Mesenchymal stem cell (in vitro differentiated cells and primary cell): ENCODE data around the gene NEK2.

ENCODE experiments used
- DNase-seq: peaks from one replicate; pipeline ENCODE4 v3.0.0-alpha.2; 2013
- H2AFZ ChIP-seq: one replicate; pipeline ENCODE4 v1.6.1; 2013; ENCODE audit warnings: low read depth, mild to moderate bottlenecking, control low read depth, inconsistent platforms, low read length, moderate library complexity
- H2AK5ac ChIP-seq: 2 replicates; pipeline ENCODE4 v1.6.1; 2013; ENCODE audit warnings: low read length, moderate library complexity, mild to moderate bottlenecking, inconsistent platforms; ENCODE audit not compliant: severe bottlenecking
- H2BK120ac ChIP-seq: one replicate; pipeline ENCODE4 v1.6.1; 2013; ENCODE audit warnings: low read depth, mild to moderate bottlenecking, inconsistent platforms, low read length, moderate library complexity
- H2BK12ac ChIP-seq, 2 experiments: one replicate each; pipeline ENCODE4 v1.6.1; 2013; ENCODE audit warnings: inconsistent platforms in 2 of 2, low read length in 2 of 2, mild to moderate bottlenecking in 2 of 2, moderate library complexity in 2 of 2, control low read depth in 1 of 2
- H2BK15ac ChIP-seq: one replicate; pipeline ENCODE4 v1.6.1; 2013; ENCODE audit warnings: mild to moderate bottlenecking, low read depth, inconsistent platforms; ENCODE audit not compliant: poor library complexity, severe bottlenecking
- H2BK5ac ChIP-seq: 2 replicates; pipeline ENCODE4 v1.6.1; 2013; ENCODE audit warnings: low read depth, mild to moderate bottlenecking, low read length, control low read depth, inconsistent platforms; ENCODE audit not compliant: poor library complexity, severe bottlenecking
- H3K14ac ChIP-seq, 2 experiments: one replicate each; pipeline ENCODE4 v1.6.1; 2013; ENCODE audit warnings: inconsistent platforms in 2 of 2, low read length in 2 of 2, control low read depth in 1 of 2, mild to moderate bottlenecking in 1 of 2, moderate library complexity in 1 of 2
- H3K18ac ChIP-seq, 2 experiments: one replicate each; pipeline ENCODE4 v1.6.1; 2013; ENCODE audit warnings: inconsistent platforms in 2 of 2, low read length in 2 of 2, control low read depth in 1 of 2, low read depth in 1 of 2, mild to moderate bottlenecking in 1 of 2
- H3K23ac ChIP-seq, 2 experiments: one replicate each; pipeline ENCODE4 v1.6.1; 2013; ENCODE audit warnings: inconsistent platforms in 2 of 2, low read length in 2 of 2, mild to moderate bottlenecking in 2 of 2, moderate library complexity in 2 of 2, control low read depth in 1 of 2
- H3K27ac ChIP-seq: 2 replicates; pipeline ENCODE4 v1.5.1; 2013; ENCODE audit warnings: mild to moderate bottlenecking, moderate library complexity, low read length, control low read depth, inconsistent platforms; ENCODE audit not compliant: poor library complexity, severe bottlenecking
- H3K27me3 ChIP-seq, 2 experiments: 2 replicates each; pipeline versions ENCODE4 v1.6.1 to v1.7.0; 2013; ENCODE audit warnings: low read length in 2 of 2, mild to moderate bottlenecking in 2 of 2, moderate library complexity in 2 of 2, control low read depth in 1 of 2, inconsistent platforms in 1 of 2; ENCODE audit not compliant: control insufficient read depth in 1 of 2, insufficient read depth in 1 of 2
- H3K36me3 ChIP-seq, 2 experiments: 2 replicates each; pipeline versions ENCODE4 v1.6.1 to v1.7.0; 2013; ENCODE audit warnings: low read length in 2 of 2, control low read depth in 1 of 2, inconsistent platforms in 1 of 2, low read depth in 1 of 2, mild to moderate bottlenecking in 1 of 2; ENCODE audit not compliant: insufficient read depth in 2 of 2, control insufficient read depth in 1 of 2
- H3K4ac ChIP-seq, 2 experiments: one replicate each; pipeline ENCODE4 v1.6.1; 2013; ENCODE audit warnings: inconsistent platforms in 2 of 2, low read length in 2 of 2, mild to moderate bottlenecking in 2 of 2, moderate library complexity in 2 of 2, control low read depth in 1 of 2, low read depth in 1 of 2
- H3K4me1 ChIP-seq: 2 replicates; pipeline ENCODE4 v1.6.1; 2013; ENCODE audit warnings: low read depth, low read length, control low read depth; ENCODE audit not compliant: control insufficient read depth, insufficient read depth
- H3K4me2 ChIP-seq: 2 replicates; pipeline ENCODE4 v1.6.1; 2013; ENCODE audit warnings: low read length, mild to moderate bottlenecking, inconsistent platforms; ENCODE audit not compliant: poor library complexity, severe bottlenecking
- H3K4me3 ChIP-seq, 2 experiments: 2 replicates each; pipeline versions ENCODE4 v1.5.1 to v1.7.0; 2013; ENCODE audit warnings: low read length in 2 of 2, mild to moderate bottlenecking in 2 of 2, control low read depth in 1 of 2, low read depth in 1 of 2; ENCODE audit not compliant: insufficient read depth in 1 of 2
- H3K79me1 ChIP-seq: replicated peaks from 2 replicates; pipeline ENCODE4 v1.6.1; 2013; ENCODE audit warnings: mild to moderate bottlenecking, control low read depth, low read length, inconsistent platforms; ENCODE audit not compliant: poor library complexity, severe bottlenecking
- H3K9ac ChIP-seq: 2 replicates; pipeline ENCODE4 v1.7.0; 2013; ENCODE audit warnings: mild to moderate bottlenecking, low read length, moderate library complexity
- H3K9me3 ChIP-seq: 2 replicates; pipeline ENCODE4 v1.7.0; 2013; ENCODE audit warnings: mild to moderate bottlenecking, low read length; ENCODE audit not compliant: control insufficient read depth
- H4K8ac ChIP-seq: one replicate; pipeline ENCODE4 v1.6.1; 2013; ENCODE audit warnings: inconsistent platforms, mild to moderate bottlenecking, low read length, moderate library complexity
- H4K91ac ChIP-seq: one replicate; pipeline ENCODE4 v1.6.1; 2013; ENCODE audit warnings: mild to moderate bottlenecking, low read length, inconsistent platforms
- WGBS: methylation state at CpG from one replicate; pipeline ENCODE4 v1.1.7; 2013; ENCODE audit warnings: mixed read lengths; 5-methylcytosine and 5-hydroxymethylcytosine counted together

NEK2 gene

DNA sequence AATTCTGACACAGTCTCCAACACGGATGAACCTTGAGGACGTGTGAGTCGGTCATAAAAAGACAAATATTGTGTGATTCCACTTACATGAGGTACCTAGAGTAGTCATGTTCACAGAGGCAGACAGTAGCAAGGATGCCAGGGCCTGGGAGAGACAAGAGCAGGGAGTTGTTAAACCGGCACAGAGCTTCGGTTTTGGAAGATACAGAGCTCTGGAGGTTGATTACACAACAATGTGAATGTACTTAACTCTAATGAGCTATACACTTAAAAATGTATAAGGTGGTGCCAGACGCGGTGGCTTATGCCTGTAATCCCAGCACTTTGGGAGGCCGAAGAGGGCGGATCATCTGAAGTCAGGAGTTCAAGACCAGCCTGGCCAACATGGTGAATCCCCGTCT is 37.8 kb upstream of the NEK2 start:
- H3K23ac ChIP-seq = no peak overlapping the region
- H3K27me3 ChIP-seq = peaks cover 0 to 6% of the 10 kb centered on the region in 2 experiments
- no peak overlapping the region for H3K4ac ChIP-seq
- no peak overlapping the region for H3K9ac ChIP-seq
- H3K27ac ChIP-seq = no peak overlapping the region
- H3K4me3 ChIP-seq = no peak overlapping the region
- no peaks in the 10 kb centered on the region for H3K36me3 ChIP-seq
- H3K14ac ChIP-seq = no peak overlapping the region
- H3K4me1 ChIP-seq = no peaks in the 10 kb centered on the region
- no peak overlapping the region for H3K4me2 ChIP-seq
- 91% methylated on average over 7 of the region's 10 CpGs for WGBS
- no peak overlapping the region for H2AK5ac ChIP-seq
- DNase-seq = no peak
- H4K91ac ChIP-seq = no peak overlapping the region
- H2BK5ac ChIP-seq = no peak overlapping the region
- no peak overlapping the region for H2AFZ ChIP-seq
- H2BK15ac ChIP-seq = no peak overlapping the region
- no peaks in the 10 kb centered on the region for H3K79me1 ChIP-seq
- no peak overlapping the region for H2BK12ac ChIP-seq
- no peak overlapping the region for H2BK120ac ChIP-seq
- no peak overlapping the region for H3K18ac ChIP-seq
- no peak overlapping the region for H4K8ac ChIP-seq
- H3K9me3 ChIP-seq = no peaks in the 10 kb centered on the region

DNA sequence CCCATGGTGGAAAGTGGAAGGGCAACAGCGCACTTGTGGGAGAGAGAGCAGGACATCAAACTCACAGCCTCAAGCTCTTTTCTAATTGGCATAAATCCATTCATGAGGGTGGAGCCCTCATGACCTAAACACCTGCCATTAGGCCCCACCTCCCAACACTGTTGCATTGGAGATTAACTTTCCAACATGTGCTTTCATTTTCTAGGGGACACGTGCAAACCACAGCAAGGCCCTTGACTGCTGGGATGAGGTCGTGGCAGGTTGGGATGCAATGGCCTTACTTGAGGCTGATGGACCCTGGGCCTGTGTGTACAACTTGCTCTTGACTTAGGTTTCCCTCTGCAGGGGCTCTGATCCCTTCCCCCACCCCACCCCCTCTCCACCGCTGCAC is 35.9 kb upstream of the NEK2 start:
- Histone ChIP-seq H3K14ac (peak overlapping the region in 1 of 2 experiments; percentile 18), H2AK5ac (no peak overlapping the region), H4K91ac (no peak overlapping the region), H2BK12ac (no peak overlapping the region), H3K4me2 (no peak overlapping the region), H3K36me3 (no peaks in the 10 kb centered on the region), H3K18ac (no peak overlapping the region), H2AFZ (no peak overlapping the region), H3K27me3 (peaks cover 0 to 3% of the 10 kb centered on the region in 2 experiments), H3K9me3 (no peaks in the 10 kb centered on the region), H3K4me3 (no peak overlapping the region), H2BK5ac (no peak overlapping the region), H3K4ac (no peak overlapping the region), H3K27ac (no peak overlapping the region), H3K79me1 (no peaks in the 10 kb centered on the region), H4K8ac (no peak overlapping the region), H2BK15ac (no peak overlapping the region), H3K23ac (no peak overlapping the region), H3K9ac (no peak overlapping the region), H2BK120ac (no peak overlapping the region), H3K4me1 (no peaks in the 10 kb centered on the region)
- no peak for DNase-seq
- 95% methylated on average over 4 of the region's 4 CpGs for WGBS

DNA sequence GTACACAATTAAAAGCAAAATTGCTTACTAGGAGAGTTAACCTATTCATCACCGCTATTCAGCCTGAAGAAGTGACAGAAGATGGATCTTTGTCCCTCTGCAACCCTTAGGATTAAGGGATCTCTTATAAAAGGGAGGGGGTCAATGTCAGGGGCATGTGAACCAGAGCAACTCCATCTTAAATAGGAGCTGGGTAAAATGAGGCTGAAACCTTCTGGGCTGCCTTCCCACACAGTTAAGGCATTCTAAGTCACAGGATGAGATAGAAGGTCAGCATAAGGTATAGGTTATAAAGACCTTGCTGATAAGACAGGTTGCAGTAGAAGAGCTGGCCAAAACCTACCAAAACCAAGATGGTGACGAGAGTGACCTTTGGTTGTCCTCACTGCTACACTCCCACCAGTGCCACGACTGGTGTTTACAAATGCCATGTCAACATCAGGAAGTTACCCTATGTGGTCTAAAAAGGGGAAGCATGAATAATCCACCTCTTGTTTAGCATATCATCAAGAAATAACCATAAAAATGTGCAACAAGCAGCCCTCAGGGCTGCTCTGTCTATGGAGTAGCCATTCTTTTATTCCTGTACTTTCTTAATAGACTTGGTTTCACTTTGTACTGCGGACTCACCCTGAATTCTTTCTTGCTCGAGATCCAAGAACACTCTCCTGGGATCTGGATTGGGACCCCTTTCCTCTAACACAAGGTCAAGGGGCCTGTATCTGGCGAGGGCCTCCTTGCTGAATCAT is 35.3 kb upstream of the NEK2 start:
- Histone ChIP-seq H3K14ac (no peak overlapping the region), H3K4me2 (no peak overlapping the region), H3K4ac (no peak overlapping the region), H2BK120ac (no peak overlapping the region), H3K4me1 (no peaks in the 10 kb centered on the region), H2BK12ac (no peak overlapping the region), H3K36me3 (no peaks in the 10 kb centered on the region), H3K4me3 (no peak overlapping the region), H3K27me3 (no peaks in the 10 kb centered on the region), H2BK5ac (no peak overlapping the region), H2AFZ (no peak overlapping the region), H3K79me1 (no peaks in the 10 kb centered on the region), H2BK15ac (no peak overlapping the region), H3K18ac (no peak overlapping the region), H3K23ac (no peak overlapping the region), H3K9me3 (no peaks in the 10 kb centered on the region), H2AK5ac (no peak overlapping the region), H3K27ac (no peak overlapping the region), H4K8ac (no peak overlapping the region), H3K9ac (no peak overlapping the region), H4K91ac (no peak overlapping the region)
- WGBS = 85% methylated on average over 6 of the region's 6 CpGs
- no peak for DNase-seq

DNA sequence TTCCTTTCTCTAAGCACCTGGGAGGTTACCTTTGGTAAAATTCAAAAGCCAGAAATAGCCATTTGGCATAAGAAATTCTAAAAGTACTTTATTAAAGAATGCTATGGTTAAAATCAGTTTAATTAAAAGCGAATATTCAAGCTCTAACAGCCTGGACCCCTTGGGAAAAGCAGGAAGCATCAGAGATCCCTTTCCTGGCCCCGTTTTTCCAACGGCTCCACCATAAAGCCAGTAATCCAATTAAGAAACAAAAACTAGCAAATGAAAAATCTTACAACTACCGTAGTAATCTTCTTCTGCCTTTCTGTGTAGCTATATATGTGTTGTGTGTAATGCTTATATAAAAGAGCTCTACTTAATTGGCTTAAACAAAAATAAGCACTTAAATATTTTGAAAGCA is 33.5 kb upstream of the NEK2 start:
- no peak overlapping the region for H3K4me3 ChIP-seq
- H2AFZ ChIP-seq = no peak overlapping the region
- H3K4me1 ChIP-seq = no peaks in the 10 kb centered on the region
- no peak overlapping the region for H2BK12ac ChIP-seq
- H3K4me2 ChIP-seq = no peak overlapping the region
- H3K9me3 ChIP-seq = no peaks in the 10 kb centered on the region
- H3K27ac ChIP-seq = no peak overlapping the region
- no peaks in the 10 kb centered on the region for H3K79me1 ChIP-seq
- H2BK15ac ChIP-seq = no peak overlapping the region
- no peak overlapping the region for H3K9ac ChIP-seq
- H2BK120ac ChIP-seq = no peak overlapping the region
- H3K18ac ChIP-seq = no peak overlapping the region
- H2AK5ac ChIP-seq = no peak overlapping the region
- no peak overlapping the region for H3K23ac ChIP-seq
- no peak overlapping the region for H2BK5ac ChIP-seq
- peaks cover 0 to 2% of the 10 kb centered on the region in 2 experiments for H3K27me3 ChIP-seq
- H3K14ac ChIP-seq = no peak overlapping the region
- H4K8ac ChIP-seq = no peak overlapping the region
- no peak overlapping the region for H3K4ac ChIP-seq
- DNase-seq = no peak
- WGBS = 95% methylated on average over 3 of the region's 4 CpGs
- H3K36me3 ChIP-seq = no peaks in the 10 kb centered on the region
- no peak overlapping the region for H4K91ac ChIP-seq
